Naive thymus-derived CD4-positive, alpha-beta T cell (primary cell): Measurements from ENCODE around the gene FRMPD2. TPM values are rescaled to one million over a fixed set of nuclear protein-coding genes. Genes with fewer than 3 reads are reported as not detected.

ENCODE experiments used
- ATAC-seq: fragments of 150-1000 bp; cut with Tn5 transposase; 2 replicates; pipeline ENCODE4 v1.10.0; 2021; ENCODE audit warnings: mild to moderate bottlenecking, moderate library complexity
- CTCF ChIA-PET: fragments of 350-600 bp; sonication (Branson Sonifier 250); formaldehyde crosslinking; loops from one replicate; lab custom pipeline; 2021; ENCODE audit warnings: antibody characterized with exemption; lab: Charles Lee
- POLR2A ChIA-PET: fragments of 350-600 bp; sonication (Branson Sonifier 250); formaldehyde crosslinking; loops from one replicate; lab custom pipeline; 2021; ENCODE audit warnings: antibody characterized with exemption, inconsistent platforms; lab: Charles Lee
- DNase-seq, 9 donors: peaks; one replicate each; pipeline versions ENCODE4 v3.0.0 to v3.0.0-alpha.2; 2020 to 2022; ENCODE audit warnings: mixed read lengths in 1 of 9
- H3K27ac ChIP-seq: one replicate; pipeline ENCODE4 v1.7.0; 2013; ENCODE audit warnings: mild to moderate bottlenecking, low read depth, low read length, moderate library complexity
- H3K27me3 ChIP-seq, 2 donors: one replicate each; pipeline ENCODE4 v1.7.0; 2013; ENCODE audit warnings: low read length in 2 of 2, mild to moderate bottlenecking in 2 of 2, moderate library complexity in 2 of 2; ENCODE audit not compliant: control insufficient read depth in 2 of 2, insufficient read depth in 2 of 2
- H3K36me3 ChIP-seq, 3 experiments: 1 replicate in 2 of 3; 2 replicates in 1 of 3; pipeline ENCODE4 v1.7.0; 2013; ENCODE audit warnings: low read length in 3 of 3, mild to moderate bottlenecking in 3 of 3, moderate library complexity in 1 of 3; ENCODE audit not compliant: insufficient read depth in 3 of 3, control insufficient read depth in 2 of 3
- H3K4me1 ChIP-seq, 2 donors: one replicate each; pipeline ENCODE4 v1.7.0; 2013; ENCODE audit warnings: low read length in 2 of 2, mild to moderate bottlenecking in 2 of 2, moderate library complexity in 1 of 2; ENCODE audit not compliant: control insufficient read depth in 2 of 2, insufficient read depth in 2 of 2
- H3K4me3 ChIP-seq: 2 replicates; pipeline ENCODE4 v1.7.0; 2013; ENCODE audit warnings: mild to moderate bottlenecking, low read length
- H3K9me3 ChIP-seq, 3 experiments: 1 replicate in 2 of 3; 2 replicates in 1 of 3; pipeline ENCODE4 v1.7.0; 2013; ENCODE audit warnings: low read length in 3 of 3; ENCODE audit not compliant: control insufficient read depth in 2 of 3
- H3K27ac Mint-ChIP-seq, 9 donors: one replicate each; pipeline ENCODE4 v1.8.0; 2020 to 2022; ENCODE audit warnings: mixed read lengths in 9 of 9, mild to moderate bottlenecking in 8 of 9, moderate library complexity in 5 of 9, inconsistent platforms in 2 of 9
- H3K27me3 Mint-ChIP-seq, 5 donors: one replicate each; pipeline ENCODE4 v1.8.0; 2021 to 2022; ENCODE audit warnings: mixed read lengths in 5 of 5, mild to moderate bottlenecking in 1 of 5
- H3K36me3 Mint-ChIP-seq, 5 donors: one replicate each; pipeline ENCODE4 v1.8.0; 2020 to 2022; ENCODE audit warnings: mixed read lengths in 5 of 5, mild to moderate bottlenecking in 3 of 5, inconsistent platforms in 1 of 5
- H3K4me1 Mint-ChIP-seq, 7 donors: one replicate each; pipeline ENCODE4 v1.8.0; 2020 to 2022; ENCODE audit warnings: mixed read lengths in 7 of 7, mild to moderate bottlenecking in 3 of 7, inconsistent platforms in 1 of 7
- H3K4me3 Mint-ChIP-seq, 10 donors: one replicate each; pipeline ENCODE4 v1.8.0; 2020 to 2022; ENCODE audit warnings: mild to moderate bottlenecking in 10 of 10, mixed read lengths in 10 of 10, moderate library complexity in 6 of 10, inconsistent platforms in 2 of 10
- H3K9me3 Mint-ChIP-seq, 11 donors: one replicate each; pipeline ENCODE4 v1.8.0; 2020 to 2022; ENCODE audit warnings: mixed read lengths in 11 of 11, mild to moderate bottlenecking in 4 of 11, inconsistent platforms in 1 of 11, moderate library complexity in 1 of 11
- intact Hi-C, 2 donors: fragments of 100-400 bp; cut with micrococcal nuclease; formaldehyde crosslinking; loops; one replicate each; pipeline ENCODE4 v1.15.1; 2023
- polyA plus RNA-seq, 2 donors: library from polyadenylated mRNA; unstranded; fragments of 300-500 nt; fragmentation: Illumina TruSeq; gene quantifications; one replicate each; pipeline ENCODE4 v1.2.3, GENCODE V29; 2021
- total RNA-seq, 6 experiments: library from RNA in 5 of 6; stranded (reverse) in 5 of 6; gene quantifications; 1 replicate in 5 of 6; 2 replicates in 1 of 6; pipeline ENCODE4 v1.2.3 and lab custom pipeline; 2021 to 2026

FRMPD2 gene
- total and polyA plus RNA-seq, 7 experiments from 2014 or later, result 0.24 TPM; not detected in 6

GRCh38 chr10:48234295-48234694 lies 40.2 kb downstream of the FRMPD2 start:
- intact Hi-C loops, result no loop called here
- no peaks in the 10 kb centered on the region for H3K36me3 ChIP-seq
- ChIA-PET POLR2A (no interaction called here), CTCF (no interaction called here)
- H3K4me3 ChIP-seq, result no peak overlapping the region
- no peaks in the 10 kb centered on the region for H3K27me3 ChIP-seq
- H3K27ac ChIP-seq, result no peak overlapping the region
- Mint-ChIP-seq H3K4me1 (no peaks in the 10 kb centered on the region), H3K27ac (no peak overlapping the region), H3K36me3 (no peaks in the 10 kb centered on the region), H3K27me3 (peaks cover 0 to 7% (median 5%) of the 10 kb centered on the region in 5 donors), H3K9me3 (peaks cover 0 to 1% (median 0%) of the 10 kb centered on the region in 11 donors), H3K4me3 (no peak overlapping the region)
- ATAC-seq, result no peak
- no peaks in the 10 kb centered on the region for H3K4me1 ChIP-seq
- H3K9me3 ChIP-seq, result no peaks in the 10 kb centered on the region
- DNase-seq, result no peak

GRCh38 chr10:48233559-48234005 lies 40.9 kb downstream of the FRMPD2 start:
- no peak overlapping the region for H3K4me3 Mint-ChIP-seq
- H3K27me3 ChIP-seq, result no peaks in the 10 kb centered on the region
- no peaks in the 10 kb centered on the region for H3K4me1 Mint-ChIP-seq
- no peaks in the 10 kb centered on the region for H3K9me3 ChIP-seq
- peaks cover 0 to 1% (median 0%) of the 10 kb centered on the region in 11 donors for H3K9me3 Mint-ChIP-seq
- peaks cover 0 to 8% (median 6%) of the 10 kb centered on the region in 5 donors for H3K27me3 Mint-ChIP-seq
- no peaks in the 10 kb centered on the region for H3K4me1 ChIP-seq
- H3K27ac ChIP-seq, result no peak overlapping the region
- intact Hi-C loops, result no loop called here
- H3K36me3 Mint-ChIP-seq, result no peaks in the 10 kb centered on the region
- H3K4me3 ChIP-seq, result no peak overlapping the region
- ATAC-seq (peak; percentile 18), DNase-seq (no peak)
- H3K27ac Mint-ChIP-seq, result no peak overlapping the region
- H3K36me3 ChIP-seq, result no peaks in the 10 kb centered on the region
- POLR2A ChIA-PET, result no interaction called here
- CTCF ChIA-PET, result no interaction called here

- H3K4me3 Mint-ChIP-seq, result no peak overlapping the region
- peaks cover 0 to 12% (median 7%) of the 10 kb centered on the region in 5 donors for H3K27me3 Mint-ChIP-seq
- no peaks in the 10 kb centered on the region for H3K9me3 ChIP-seq
- DNase-seq, result no peak
- peaks cover 0 to 1% (median 0%) of the 10 kb centered on the region in 11 donors for H3K9me3 Mint-ChIP-seq
- no peak overlapping the region for H3K27ac Mint-ChIP-seq
- no peaks in the 10 kb centered on the region for H3K36me3 ChIP-seq
- intact Hi-C loops, result no loop called here
- H3K4me1 ChIP-seq, result no peaks in the 10 kb centered on the region
- no peaks in the 10 kb centered on the region for H3K4me1 Mint-ChIP-seq
- ATAC-seq, result no peak
- no peaks in the 10 kb centered on the region for H3K36me3 Mint-ChIP-seq
- H3K4me3 ChIP-seq, result no peak overlapping the region
- no peak overlapping the region for H3K27ac ChIP-seq
- POLR2A ChIA-PET, result no interaction called here
- CTCF ChIA-PET, result no interaction called here
- H3K27me3 ChIP-seq, result no peaks in the 10 kb centered on the region
Measured at GRCh38 chr10:48232717-48233447, 41.6 kb downstream of the FRMPD2 start.

GRCh38 chr10:48231699-48232315 lies 42.7 kb downstream of the FRMPD2 start:
- no peaks in the 10 kb centered on the region for H3K4me1 ChIP-seq
- Mint-ChIP-seq H3K4me1 (no peaks in the 10 kb centered on the region), H3K36me3 (no peaks in the 10 kb centered on the region), H3K27ac (no peak overlapping the region), H3K27me3 (peaks cover 4 to 21% (median 14%) of the 10 kb centered on the region in 5 donors), H3K4me3 (no peak overlapping the region), H3K9me3 (peaks cover 0 to 1% (median 0%) of the 10 kb centered on the region in 11 donors)
- ChIA-PET POLR2A (no interaction called here), CTCF (no interaction called here)
- no peaks in the 10 kb centered on the region for H3K27me3 ChIP-seq
- no peak overlapping the region for H3K4me3 ChIP-seq
- H3K36me3 ChIP-seq, result no peaks in the 10 kb centered on the region
- H3K9me3 ChIP-seq, result no peaks in the 10 kb centered on the region
- intact Hi-C loops, result no loop called here
- H3K27ac ChIP-seq, result no peak overlapping the region
- ATAC-seq (no peak), DNase-seq (no peak)

GRCh38 chr10:48231178-48231577 lies 43.3 kb downstream of the FRMPD2 start:
- Histone ChIP-seq H3K36me3 (no peaks in the 10 kb centered on the region), H3K27ac (no peak overlapping the region), H3K27me3 (no peaks in the 10 kb centered on the region), H3K4me3 (no peak overlapping the region), H3K4me1 (no peaks in the 10 kb centered on the region), H3K9me3 (no peaks in the 10 kb centered on the region)
- ChIA-PET CTCF (no interaction called here), POLR2A (no interaction called here)
- Mint-ChIP-seq H3K27ac (no peak overlapping the region), H3K27me3 (peaks cover 4 to 21% (median 14%) of the 10 kb centered on the region in 5 donors), H3K4me3 (no peak overlapping the region), H3K9me3 (peaks cover 0 to 1% (median 0%) of the 10 kb centered on the region in 11 donors), H3K4me1 (no peaks in the 10 kb centered on the region), H3K36me3 (no peaks in the 10 kb centered on the region)
- intact Hi-C loops, result no loop called here
- ATAC-seq (no peak), DNase-seq (no peak)

- Mint-ChIP-seq H3K27me3 (peaks cover 4 to 29% (median 20%) of the 10 kb centered on the region in 5 donors), H3K4me3 (no peak overlapping the region), H3K9me3 (no peaks in the 10 kb centered on the region), H3K4me1 (peaks cover 0 to 3% (median 0%) of the 10 kb centered on the region in 7 donors), H3K36me3 (peaks cover 0 to 1% (median 0%) of the 10 kb centered on the region in 5 donors), H3K27ac (no peak overlapping the region)
- Histone ChIP-seq H3K36me3 (no peaks in the 10 kb centered on the region), H3K27me3 (no peaks in the 10 kb centered on the region), H3K27ac (no peak overlapping the region), H3K4me1 (no peaks in the 10 kb centered on the region), H3K4me3 (no peak overlapping the region), H3K9me3 (no peaks in the 10 kb centered on the region)
- POLR2A ChIA-PET, result no interaction called here
- intact Hi-C loops, result no loop called here
- ATAC-seq (no peak), DNase-seq (no peak)
- CTCF ChIA-PET, result no interaction called here
Measured at GRCh38 chr10:48227213-48227612, 47.3 kb downstream of the FRMPD2 start.
